GM12891 (cell line): ENCODE measurements around the gene CDK5R1.

Source experiments
- DNase-seq: peaks from one replicate; pipeline ENCODE4 v3.0.0; 2011; ENCODE audit warnings: low spot score; ENCODE audit not compliant: insufficient read length
- FAIRE-seq: peaks from 2 replicates; lab custom pipeline; 2011; peaks lifted over from hg19 to GRCh38; lab: Jason Lieb, UNC
- PAX5 ChIP-seq: IDR thresholded peaks from 2 replicates; pipeline ENCODE4 v1.6.1; 2011; ENCODE audit warnings: low read length, moderate library complexity, mild to moderate bottlenecking; ENCODE audit not compliant: insufficient read depth, severe bottlenecking
- POLR2A ChIP-seq: IDR thresholded peaks from 2 replicates; pipeline ENCODE4 v1.6.1; 2011; ENCODE audit warnings: low read depth, low read length, control low read depth
- POLR2AphosphoS5 ChIP-seq: IDR thresholded peaks from 2 replicates; pipeline ENCODE4 v1.6.1; 2011; ENCODE audit warnings: low read depth, low read length, control low read depth
- POU2F2 ChIP-seq: IDR thresholded peaks from 2 replicates; pipeline ENCODE4 v1.6.1; 2011; ENCODE audit warnings: low read depth, mild to moderate bottlenecking, control low read depth, low read length, moderate library complexity
- SPI1 ChIP-seq: IDR thresholded peaks from 2 replicates; pipeline ENCODE4 v1.6.1; 2011; ENCODE audit warnings: low read depth, low read length, control low read depth
- TAF1 ChIP-seq: IDR thresholded peaks from 2 replicates; pipeline ENCODE4 v1.6.1; 2011; ENCODE audit warnings: low read depth, low read length, control low read depth

The CDK5R1 gene

DNA sequence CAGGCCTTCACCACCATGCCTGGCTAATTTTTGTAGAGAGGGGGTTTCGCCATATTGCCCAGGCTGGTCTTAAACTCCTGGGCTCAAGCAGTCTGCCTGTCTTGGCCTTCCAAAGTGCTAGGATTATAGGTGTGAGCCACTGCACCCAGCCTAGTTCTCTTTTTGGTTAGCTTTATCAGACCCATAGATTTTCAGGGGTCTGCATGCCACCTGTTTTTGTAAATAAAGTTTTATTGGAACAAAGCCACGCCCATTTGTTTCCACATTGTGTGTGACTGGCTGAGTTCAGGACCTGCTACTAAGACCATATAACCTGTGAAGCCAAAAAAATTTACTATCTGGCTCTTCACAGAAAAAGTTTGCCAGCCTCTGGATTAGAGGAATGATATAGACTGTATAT is 34.9 kb upstream of the CDK5R1 start:
- peak; percentile 16 for FAIRE-seq
- TF ChIP-seq SPI1 (no peak), POLR2AphosphoS5 (no peak), POLR2A (no peak), POU2F2 (no peak), PAX5 (no peak), TAF1 (no peak)

GRCh38 chr17:32452281-32452680 is 34.5 kb upstream of the CDK5R1 start:
- FAIRE-seq (peak; percentile 55), DNase-seq (no peak)
- TF ChIP-seq TAF1 (no peak), POLR2A (no peak), PAX5 (no peak), POLR2AphosphoS5 (no peak), SPI1 (no peak), POU2F2 (no peak)

More for the DNA sequence above, 34.9 kb upstream of the CDK5R1 start:
- DNase-seq: no peak

- no peak for DNase-seq
- no peak for TF ChIP-seq PAX5
- TF ChIP-seq POU2F2: no peak
- TF ChIP-seq SPI1: no peak
- TF ChIP-seq TAF1: no peak
- no peak for TF ChIP-seq POLR2AphosphoS5
- no peak for TF ChIP-seq POLR2A
- no peak for FAIRE-seq
Measured at GRCh38 chr17:32453370-32453769, 33.4 kb upstream of the CDK5R1 start.

DNA sequence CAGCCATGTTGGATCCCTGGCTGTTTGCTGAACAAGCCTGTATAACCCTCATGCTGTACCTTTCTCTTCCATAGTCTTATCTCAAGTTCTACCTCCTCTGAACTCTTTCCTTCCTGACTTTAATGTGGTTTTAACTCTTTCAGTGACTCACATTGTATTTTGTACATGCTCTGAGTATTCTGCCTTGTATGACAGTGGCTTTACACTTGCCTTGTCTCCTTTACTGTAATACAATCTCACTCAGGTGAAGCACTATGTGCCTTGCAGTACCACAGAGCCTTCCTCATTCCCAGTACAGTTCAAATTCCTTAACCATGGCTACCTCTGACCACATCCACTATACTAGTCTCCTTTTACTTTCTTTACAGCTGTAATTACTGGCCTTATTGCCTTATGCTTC is 28.4 kb upstream of the CDK5R1 start:
- no peak for FAIRE-seq
- TF ChIP-seq POLR2AphosphoS5 (no peak), TAF1 (no peak), PAX5 (no peak), POU2F2 (no peak), POLR2A (no peak), SPI1 (no peak)
- DNase-seq: no peak

- TF ChIP-seq POU2F2: no peak
- no peak for TF ChIP-seq TAF1
- TF ChIP-seq PAX5: no peak
- no peak for TF ChIP-seq POLR2A
- TF ChIP-seq SPI1: no peak
- no peak for DNase-seq
- no peak for FAIRE-seq
Measured at GRCh38 chr17:32460054-32460453, 26.7 kb upstream of the CDK5R1 start.

DNA sequence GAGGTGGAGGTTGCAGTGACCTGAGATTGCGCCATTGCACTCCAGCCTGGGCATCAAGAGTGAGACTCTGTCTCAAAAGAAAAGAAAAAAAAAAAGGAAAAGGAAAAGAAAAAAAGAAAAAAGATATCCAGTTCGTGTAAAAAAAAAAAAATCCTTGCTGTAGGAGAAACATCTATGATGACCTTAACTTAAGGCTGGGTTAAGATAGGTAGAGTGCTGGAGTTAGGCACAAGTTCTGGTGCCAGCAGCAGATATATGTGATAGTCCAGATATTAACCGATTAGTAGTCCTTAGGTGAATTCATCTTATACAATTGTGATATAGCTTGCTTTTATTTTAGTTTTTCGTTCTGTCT is 25.3 kb upstream of the CDK5R1 start:
- DNase-seq: no peak
- TF ChIP-seq POLR2A (no peak), POLR2AphosphoS5 (no peak), TAF1 (no peak), POU2F2 (no peak), PAX5 (no peak), SPI1 (no peak)
- no peak for FAIRE-seq

GRCh38 chr17:32461853-32462617 is 24.8 kb upstream of the CDK5R1 start:
- FAIRE-seq (peak; percentile 66), DNase-seq (no peak)
- TF ChIP-seq POLR2AphosphoS5 (no peak), POU2F2 (no peak), TAF1 (no peak), PAX5 (no peak), POLR2A (no peak), SPI1 (no peak)

GRCh38 chr17:32463304-32463703 is 23.5 kb upstream of the CDK5R1 start:
- FAIRE-seq: no peak

DNA sequence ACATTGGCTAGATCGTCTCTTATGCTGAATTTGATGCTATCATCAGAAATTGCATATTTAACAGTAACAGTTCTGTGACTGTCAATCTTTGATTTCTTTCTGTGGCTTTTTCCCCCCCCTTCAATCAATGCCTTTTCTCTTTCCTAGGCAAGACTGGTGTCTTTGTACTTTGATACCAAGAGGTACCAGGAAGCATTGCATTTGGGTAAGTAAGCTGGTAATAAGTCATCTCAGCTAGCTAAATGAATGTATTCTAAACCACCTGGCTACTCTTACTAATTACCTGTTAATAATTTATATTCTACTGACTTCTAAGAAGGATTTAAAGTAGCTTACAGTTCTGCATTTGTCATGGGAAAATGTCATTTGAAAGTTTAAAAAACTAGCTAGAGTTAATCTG is 22.4 kb upstream of the CDK5R1 start:
- DNase-seq: no peak
- TF ChIP-seq PAX5 (no peak), TAF1 (no peak), POU2F2 (no peak), SPI1 (no peak), POLR2A (no peak), POLR2AphosphoS5 (no peak)
- no peak for FAIRE-seq

More at GRCh38 chr17:32463304-32463703, 23.5 kb upstream of the CDK5R1 start:
- no peak for DNase-seq
- TF ChIP-seq SPI1 (no peak), POU2F2 (no peak), POLR2A (no peak), POLR2AphosphoS5 (no peak), PAX5 (no peak)

GRCh38 chr17:32467949-32468348 is 18.8 kb upstream of the CDK5R1 start:
- FAIRE-seq (no peak), DNase-seq (no peak)
- no peak for TF ChIP-seq POLR2AphosphoS5
- no peak for TF ChIP-seq POLR2A
- TF ChIP-seq SPI1: no peak
- no peak for TF ChIP-seq PAX5
- TF ChIP-seq POU2F2: no peak
- TF ChIP-seq TAF1: no peak
